UCSD-AML1 (cell line): ENCODE measurements around the gene VSTM2B.
"Not testable (repeated sequence)": the region's sequence is repeated elsewhere in the genome, so short reads cannot be mapped to it uniquely, and the experiment has no call there.

ENCODE experiments used
- DNase-seq: peaks from one replicate; lab custom pipeline; 2025; ENCODE audit not compliant: unreplicated experiment; lab: John Stamatoyannopoulos, UW

The VSTM2B gene

GRCh38 chr19:29544656-29545360, 19.0 kb downstream of the VSTM2B start:
- DNase-seq = no peak

DNA sequence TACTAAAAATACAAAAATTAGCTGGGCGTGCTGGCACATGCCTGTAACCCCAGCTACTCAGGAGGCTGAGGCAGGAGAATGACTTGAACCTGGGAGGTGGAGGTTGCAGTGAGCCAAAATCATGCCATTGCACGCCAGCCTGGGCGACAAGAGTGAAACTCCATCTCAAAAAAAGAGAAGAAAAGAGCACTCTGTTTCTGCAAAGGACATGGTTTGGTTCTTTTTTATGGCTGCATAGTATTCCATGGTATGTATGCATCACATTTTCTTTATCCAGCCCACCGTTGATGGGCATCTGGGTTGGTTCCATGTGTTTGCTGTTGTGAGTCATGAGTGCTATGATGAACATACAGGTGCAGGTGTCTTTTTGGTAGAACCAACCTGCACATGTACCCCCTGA, 19.7 kb downstream of the VSTM2B start:
- not testable (repeated sequence) for DNase-seq

DNA sequence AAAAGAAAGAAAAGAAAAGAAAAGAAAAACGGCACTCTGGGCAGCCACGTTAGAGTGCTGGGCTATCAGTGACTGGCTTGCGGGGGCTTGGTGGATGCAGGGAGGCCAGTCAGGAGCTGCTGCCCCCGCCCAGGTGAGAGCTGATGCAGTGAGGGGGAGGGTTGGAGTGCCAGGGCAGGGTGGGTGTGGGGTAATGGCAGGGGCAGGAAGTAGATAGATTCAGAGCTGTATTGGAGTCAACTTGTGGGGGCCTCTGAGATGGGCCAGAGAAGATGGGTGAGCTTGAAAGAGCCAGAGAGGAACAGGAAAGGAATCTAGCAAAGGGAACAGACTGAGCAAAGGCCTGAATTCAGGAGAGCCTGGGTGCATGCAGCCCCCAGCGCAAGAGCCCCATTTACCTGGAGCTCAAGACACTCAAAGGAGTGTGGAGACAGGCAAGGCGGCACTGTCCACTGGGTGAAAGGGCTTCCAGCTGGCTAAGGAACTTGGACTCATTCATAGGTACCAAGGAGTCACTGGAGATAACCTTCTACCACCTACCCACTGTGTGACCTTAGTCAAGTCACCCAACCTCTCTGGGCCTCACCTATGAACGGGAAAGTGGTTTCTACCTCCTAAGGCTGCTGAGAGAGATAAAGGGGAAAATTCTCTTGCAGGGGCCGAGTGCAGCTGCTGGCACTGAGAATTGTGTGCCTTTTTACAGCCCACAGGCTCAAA, 20.2 kb downstream of the VSTM2B start:
- no peak for DNase-seq

- DNase-seq = no peak
These were observed 20.9 kb downstream of the VSTM2B start for GRCh38 chr19:29546583-29547190.

GRCh38 chr19:29547361-29547960, 21.7 kb downstream of the VSTM2B start:
- DNase-seq = no peak

DNA sequence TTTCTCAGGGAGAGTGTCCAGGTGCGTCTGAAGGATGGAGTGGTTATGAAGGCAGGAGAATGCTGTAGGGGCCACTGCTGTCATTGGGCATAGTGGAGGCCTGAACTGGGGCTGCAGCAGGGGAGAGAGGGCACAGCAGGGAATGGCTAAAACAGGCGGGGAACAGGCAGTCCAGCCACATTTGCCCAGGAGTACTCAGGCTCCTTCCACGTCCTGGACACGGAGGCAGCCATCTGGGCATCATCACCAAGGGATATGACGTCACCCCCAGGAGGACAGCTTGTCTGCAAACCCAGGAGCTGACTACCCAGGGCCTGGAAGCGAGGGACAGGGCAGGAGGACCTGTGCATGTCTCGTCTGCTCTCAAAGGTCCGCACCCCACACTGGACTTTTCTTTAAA, 22.2 kb downstream of the VSTM2B start:
- no peak for DNase-seq

DNA sequence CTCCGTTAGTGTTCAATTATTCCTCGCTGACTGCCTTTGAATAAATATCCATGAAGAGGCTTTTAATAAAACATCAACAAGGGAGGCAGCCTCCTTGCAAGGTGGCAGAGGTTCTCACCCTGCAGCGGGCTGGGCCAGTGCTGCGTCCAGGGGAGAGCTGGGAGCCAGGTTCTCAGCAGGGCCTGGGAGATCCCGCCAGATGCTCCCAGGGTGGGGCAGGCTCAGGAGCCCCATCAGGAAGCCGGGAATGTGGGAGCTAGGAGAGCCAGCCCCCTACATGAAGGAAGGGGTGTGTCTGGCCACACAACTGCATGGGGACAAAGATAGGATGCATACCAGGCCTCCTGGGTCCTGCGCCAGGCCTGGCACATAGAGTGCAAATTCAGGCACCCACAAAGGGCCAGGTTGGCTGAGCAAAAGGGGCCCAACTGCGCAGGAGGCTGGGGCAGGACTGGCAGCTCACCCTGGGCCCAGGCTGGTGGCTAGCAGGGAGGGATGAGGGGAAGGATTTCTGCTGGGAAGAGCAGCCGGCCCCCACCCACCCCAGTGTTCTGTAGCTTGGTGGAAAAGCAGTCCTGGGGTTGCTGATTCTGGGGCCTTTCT, 22.8 kb downstream of the VSTM2B start:
- DNase-seq = no peak

- no peak for DNase-seq
These were observed 23.6 kb downstream of the VSTM2B start for GRCh38 chr19:29549105-29550070.

- no peak for DNase-seq
These were observed 25.1 kb downstream of the VSTM2B start for GRCh38 chr19:29550896-29551295.

GRCh38 chr19:29551774-29552173, 26.0 kb downstream of the VSTM2B start:
- DNase-seq = no peak

DNA sequence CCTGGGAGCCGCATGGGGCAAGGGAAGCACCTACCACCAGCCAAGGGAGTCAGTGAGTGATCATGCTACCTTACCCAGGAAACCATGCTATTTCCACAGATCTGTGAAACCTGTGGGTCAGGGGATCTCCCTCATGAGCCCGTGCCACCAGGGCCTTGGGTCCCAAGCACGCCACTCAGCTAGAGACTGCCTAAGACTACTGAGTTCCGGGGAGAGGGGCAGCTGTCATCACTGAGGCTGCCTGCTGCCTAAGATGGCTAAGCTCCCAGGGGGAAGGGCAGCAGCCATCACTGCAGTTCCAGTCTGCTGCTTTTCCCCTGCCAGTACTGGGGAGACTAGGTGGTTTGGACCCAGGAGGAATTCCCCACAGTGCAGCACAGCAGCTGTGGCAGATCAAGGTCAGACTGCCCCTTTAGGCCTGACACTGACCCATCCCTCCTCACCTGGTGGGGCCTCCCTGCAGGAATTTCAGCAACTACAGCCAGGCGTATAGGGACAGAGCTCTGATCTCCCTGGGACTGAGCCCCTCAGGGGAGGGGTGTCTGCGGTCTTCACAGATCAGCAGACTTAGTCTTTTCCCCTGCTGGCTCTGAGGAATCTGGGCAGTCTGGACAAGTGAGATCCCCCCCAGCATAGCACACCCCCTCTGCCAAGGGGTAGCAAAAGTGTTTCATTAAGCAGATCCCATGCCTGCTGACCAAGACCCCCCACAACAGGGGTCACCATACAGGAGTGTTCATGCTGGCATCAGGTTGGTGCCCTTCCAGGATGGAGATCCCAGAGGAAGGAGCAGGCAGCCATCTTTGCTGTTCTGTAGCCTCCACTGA, 26.9 kb downstream of the VSTM2B start:
- no peak for DNase-seq

DNA sequence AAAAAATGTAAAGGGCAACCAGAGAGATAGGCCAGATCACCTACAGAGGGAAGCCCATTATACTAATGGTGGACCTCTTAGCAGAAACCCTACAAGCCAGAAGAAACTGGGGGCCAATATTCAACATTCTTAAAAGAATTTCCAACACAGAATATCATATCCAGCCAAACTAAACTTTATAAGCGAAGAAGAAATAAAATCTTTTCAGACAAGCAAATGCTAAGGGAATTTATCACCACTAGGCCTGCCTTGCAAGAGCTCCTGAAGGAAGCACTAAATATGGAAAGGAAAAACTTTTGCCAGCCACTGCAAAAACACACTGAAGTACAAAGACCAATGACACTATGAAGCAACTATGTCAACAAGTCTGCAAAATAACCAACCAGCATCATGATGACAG, 28.4 kb downstream of the VSTM2B start:
- no peak for DNase-seq

DNA sequence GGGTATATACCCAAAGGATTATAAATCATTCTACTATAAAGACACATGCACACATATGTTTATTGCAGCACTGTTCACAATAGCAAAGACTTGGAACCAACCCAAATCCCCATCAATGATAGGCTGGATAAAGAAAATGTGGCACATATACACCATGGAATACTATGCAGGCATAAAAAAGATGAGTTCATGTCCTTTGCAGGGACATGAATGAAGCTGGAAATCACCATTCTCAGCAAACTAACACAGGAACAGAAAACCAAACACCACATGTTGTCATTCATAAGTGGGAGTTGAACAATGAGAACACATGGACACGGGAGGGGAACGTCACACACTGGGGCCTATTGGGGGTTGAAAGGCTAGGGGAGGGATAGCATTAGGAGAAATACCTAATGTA, 33.3 kb downstream of the VSTM2B start:
- DNase-seq = not testable (repeated sequence)

DNA sequence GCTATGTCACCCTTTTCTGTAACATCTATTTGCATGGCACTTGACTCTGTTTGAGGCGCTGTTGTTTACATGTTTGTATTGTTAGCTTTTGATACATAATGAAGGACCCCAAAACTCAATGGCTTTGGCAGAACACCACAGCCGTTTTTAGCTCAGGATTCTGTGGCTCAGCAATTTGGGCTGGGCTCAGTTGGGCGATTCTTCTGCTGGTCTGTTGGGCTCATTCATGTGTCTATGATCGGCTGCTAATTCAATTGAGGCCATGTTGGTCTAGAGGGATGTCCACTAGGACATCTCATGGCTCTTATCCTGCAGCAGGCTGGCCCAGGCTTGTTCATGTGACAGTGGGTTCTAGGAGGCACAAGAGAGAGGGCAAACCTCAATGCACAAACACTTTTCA, 33.9 kb downstream of the VSTM2B start:
- DNase-seq = no peak

- DNase-seq = no peak
These were observed 34.7 kb downstream of the VSTM2B start for GRCh38 chr19:29560313-29561075.

GRCh38 chr19:29561601-29562000, 35.8 kb downstream of the VSTM2B start:
- DNase-seq = no peak

DNA sequence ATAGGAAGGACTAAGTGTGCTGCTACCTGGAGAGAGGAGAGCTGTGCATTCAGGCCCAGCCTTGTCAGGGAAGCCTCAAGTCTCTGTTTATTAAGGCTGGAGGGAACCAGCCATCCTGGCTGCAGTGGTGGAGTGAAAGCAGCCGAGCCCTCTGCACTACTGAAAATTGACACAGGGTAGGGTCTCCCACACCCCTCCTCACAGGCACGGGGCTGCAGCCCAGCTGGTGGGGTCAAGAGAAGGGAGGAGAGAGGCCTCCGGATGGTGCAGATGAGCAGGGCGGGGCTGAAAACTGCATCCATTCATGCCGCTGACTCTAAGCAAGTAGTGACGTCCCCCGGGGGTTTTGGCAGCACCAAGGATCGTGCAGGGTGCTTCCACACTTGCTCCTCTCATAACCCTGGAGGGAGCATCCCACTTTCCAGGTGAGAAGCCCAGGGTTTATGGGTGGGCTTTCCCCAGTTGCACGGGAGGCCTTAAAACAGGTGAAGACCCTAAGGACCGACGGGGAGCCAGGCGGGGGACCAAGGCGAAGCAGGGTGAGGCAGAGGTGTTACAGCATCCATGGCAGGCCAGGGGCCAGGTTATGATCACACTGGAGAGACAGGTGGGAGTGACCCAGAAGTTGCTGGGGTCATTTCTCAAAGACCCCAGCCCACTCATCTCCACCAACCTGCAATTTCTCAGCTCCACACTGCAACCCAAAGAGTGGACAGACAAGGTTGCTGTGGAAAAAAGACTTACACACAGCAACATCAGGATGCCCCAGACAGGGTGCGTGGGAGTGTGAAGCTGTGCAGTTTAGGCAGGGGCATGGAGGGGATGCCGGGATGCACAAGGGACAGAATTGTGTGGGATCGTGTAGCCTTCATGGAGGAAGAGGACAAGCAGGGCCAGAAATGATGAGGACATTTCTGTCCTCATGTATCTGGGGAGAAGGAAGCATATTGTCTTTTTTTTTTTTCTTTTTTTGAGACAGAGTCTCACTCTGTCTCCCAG, 36.8 kb downstream of the VSTM2B start:
- no peak for DNase-seq
